Endometrium (tissue), 2 donors: ENCODE measurements around the gene CRNKL1.
"Not testable (repeated sequence)": the region's sequence is repeated elsewhere in the genome, so short reads cannot be mapped to it uniquely, and the experiment has no call there.

Source experiments
- FAIRE-seq: peaks from 2 replicates; lab custom pipeline; 2012; peaks lifted over from hg19 to GRCh38; lab: Jason Lieb, UNC
- donor health status: control.
- donor health status: control.

CRNKL1 gene

GRCh38 chr20:20005342-20005741 lies 46.9 kb downstream of the CRNKL1 start:
- no peak for FAIRE-seq

- not testable (repeated sequence) for FAIRE-seq
These were observed 48.3 kb downstream of the CRNKL1 start for GRCh38 chr20:20003955-20004322.

- peak; percentile 8 for FAIRE-seq
These were observed 49.0 kb downstream of the CRNKL1 start for GRCh38 chr20:20003031-20003954.

DNA sequence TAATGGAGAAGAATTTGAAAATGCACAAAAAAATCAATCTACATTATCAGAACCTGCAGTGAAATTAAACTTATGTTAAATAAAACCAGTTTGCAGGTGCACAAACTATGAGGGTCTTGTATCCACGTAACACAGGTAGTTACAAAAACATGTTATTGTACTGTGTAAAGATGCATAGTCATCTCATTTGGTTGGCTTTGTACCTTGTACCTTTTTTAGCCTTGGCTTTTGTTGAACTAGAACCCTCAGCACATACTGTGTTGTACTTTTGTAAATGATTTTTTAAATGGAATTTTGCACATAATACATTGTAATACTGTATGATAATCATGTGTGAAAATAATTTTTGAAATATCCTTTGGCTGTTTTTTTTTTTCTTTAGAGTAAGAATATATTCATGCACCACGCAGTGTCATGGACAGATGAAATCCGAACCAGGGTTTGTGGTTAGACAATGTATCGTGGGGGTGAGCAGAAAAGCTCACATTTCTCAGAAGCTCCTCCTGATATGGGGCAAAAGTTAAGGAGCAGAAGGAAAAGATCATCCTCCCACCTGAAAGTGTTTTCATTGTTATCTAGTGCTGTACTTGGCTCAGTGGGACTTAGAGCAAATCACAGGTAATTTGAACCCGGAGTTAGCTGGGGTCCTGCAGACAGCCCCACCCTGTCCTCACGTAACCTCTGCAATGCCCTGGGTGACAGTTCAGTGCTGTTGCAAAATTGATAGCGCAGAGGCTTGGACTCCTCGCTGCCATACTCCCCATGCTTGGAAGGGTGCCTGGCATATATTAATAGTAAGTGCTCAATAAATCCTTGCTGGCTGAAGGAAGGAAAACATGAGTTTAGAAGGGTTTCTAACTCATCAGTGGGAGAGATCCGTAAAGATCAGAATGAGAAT lies 49.9 kb downstream of the CRNKL1 start:
- FAIRE-seq: no peak

- no peak for FAIRE-seq
These were observed 51.9 kb downstream of the CRNKL1 start for GRCh38 chr20:20000211-20000968.

DNA sequence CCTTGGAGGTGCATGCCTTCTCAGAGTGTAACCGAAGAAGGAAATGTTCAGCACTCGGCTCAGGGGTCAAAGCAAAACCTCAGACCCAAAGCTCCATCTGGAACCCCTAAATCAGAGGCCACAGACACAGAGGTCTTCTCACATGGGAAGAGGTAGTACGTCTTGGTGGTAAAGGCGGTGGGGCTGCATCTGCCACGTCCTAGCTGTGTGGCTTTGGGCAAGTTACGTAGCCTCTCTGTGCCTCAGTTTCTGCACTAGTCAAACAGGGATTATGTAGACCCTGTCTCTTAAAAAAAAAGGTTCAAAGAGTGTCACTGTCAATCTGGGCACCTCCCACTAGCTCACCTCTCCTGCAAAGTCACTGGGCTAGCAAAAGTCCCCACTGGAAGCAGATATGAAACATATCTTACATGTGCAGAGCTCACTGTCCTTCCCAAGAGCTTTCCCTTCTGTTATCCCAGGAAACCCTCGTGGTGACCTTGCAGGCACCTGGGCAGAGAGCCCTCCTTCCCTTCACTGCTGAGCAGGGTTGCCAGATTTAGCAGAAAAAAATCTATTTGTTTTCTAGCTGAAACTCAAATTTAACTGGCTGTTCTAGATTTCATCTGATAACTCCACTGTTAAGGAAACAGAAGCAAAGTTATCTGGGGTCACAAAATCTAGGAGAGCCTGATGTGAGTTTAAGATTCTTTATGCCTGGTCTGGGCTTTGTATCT lies 53.1 kb downstream of the CRNKL1 start:
- no peak for FAIRE-seq

DNA sequence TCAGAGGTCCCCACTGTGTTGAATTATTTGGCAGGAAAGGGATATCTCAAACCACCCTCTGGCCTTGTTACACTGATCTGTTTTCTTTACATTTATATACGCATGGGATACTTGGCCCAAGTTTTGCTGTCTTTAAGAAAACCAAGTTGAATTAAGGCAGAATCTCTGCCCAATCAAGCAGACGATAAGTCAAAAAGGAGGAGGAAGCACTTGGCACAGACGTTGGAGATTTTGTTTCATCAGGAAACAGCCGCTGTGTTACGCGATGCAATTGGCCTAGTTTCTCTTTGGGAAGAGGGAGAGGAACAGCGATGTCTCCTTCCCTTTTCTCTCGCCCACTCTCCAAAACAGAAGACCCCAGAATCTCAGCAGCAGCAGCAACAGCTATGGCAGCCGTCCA lies 55.3 kb downstream of the CRNKL1 start:
- no peak for FAIRE-seq

DNA sequence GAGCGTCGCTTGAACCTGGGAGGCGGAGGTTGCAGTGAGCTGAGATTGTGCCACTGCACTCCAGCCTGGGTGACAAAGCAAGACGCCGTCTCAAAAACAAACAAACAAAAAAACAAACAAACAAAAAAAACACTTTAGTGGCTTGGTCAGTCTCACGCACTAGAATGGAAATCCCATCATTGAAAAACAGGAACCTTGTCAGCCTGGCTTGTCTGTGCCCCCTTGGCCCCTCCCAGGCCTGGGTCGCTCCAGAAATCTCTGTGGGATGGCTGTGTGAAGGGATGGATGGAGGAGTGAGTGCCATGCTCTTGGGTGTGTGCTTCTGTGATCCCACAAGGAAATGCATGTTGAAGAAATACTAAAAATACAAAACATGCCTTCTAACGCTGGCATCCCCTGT lies 56.0 kb downstream of the CRNKL1 start:
- FAIRE-seq: no peak

DNA sequence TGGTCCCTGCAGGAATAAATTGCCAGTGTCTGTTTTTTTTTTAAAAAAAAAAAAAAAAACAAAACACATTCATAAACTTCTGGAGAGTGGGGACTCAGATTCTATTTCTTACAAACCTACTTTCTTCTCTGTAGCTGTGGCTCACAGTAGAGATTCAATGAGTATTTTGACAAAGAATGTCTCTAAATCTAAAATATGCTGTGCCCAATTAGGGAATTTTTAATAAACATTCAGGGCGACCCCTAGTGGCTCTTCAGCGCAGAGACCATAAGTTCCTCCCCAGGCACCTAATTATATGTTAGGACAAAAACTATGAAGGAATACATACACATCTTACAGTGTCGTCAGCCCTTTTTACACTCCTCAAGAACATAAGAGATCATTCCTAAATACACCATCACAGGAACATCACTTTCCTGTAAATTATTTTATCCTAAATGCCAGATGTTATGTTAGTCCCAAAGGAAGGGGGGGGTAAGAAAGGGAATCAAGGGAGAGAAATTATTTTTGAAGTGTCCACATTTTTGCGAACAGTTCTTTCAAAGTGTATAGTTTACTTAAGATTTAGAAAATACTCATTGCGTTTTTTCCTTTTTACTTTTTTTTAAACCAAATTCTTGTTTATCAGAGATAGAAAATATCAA lies 56.9 kb downstream of the CRNKL1 start:
- no peak for FAIRE-seq

- no peak for FAIRE-seq
These were observed 58.2 kb downstream of the CRNKL1 start for GRCh38 chr20:19993958-19994669.

DNA sequence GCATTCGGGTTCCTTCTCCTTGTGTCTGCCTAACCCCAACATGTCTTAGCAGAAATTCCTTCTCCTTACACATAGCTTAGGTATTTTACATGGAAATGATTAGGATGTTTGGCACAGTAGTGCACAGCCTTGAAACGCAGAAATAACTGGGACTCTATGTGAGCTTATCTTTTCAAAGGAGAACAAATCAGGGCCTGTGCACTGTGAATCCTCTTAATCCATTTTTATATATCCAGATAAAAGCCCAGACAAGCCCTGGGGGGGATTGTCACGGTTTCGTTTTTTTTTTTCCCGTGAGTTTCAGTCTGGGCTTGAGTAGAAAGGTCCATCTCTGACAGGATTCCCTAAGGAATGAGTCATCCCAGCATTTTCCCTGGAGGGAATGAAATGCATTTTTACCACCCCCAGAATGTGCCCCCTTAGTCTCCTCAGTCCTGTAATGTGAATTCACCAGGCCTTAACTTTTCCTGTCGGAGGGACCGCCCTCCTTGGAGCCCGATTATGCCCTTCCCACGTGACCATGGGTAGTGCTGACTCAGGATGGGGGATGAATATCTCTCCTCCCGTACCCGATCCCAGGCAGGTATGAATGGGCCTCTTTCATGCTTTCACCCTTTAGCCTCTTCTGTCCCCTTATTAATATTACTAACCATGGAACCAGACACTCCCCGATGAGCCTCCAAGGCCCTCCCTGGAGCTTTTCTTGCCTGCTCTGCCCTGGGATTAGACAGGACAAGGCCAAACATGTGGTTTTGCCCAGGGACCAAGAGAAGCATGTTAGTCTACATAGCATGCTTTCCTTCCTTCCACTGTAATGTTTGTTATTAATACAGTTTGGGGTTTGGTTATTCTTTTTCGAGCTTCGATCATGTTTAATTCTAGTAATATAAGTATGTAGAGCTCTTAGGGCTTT lies 59.0 kb downstream of the CRNKL1 start:
- FAIRE-seq: no peak

- FAIRE-seq: no peak
These were observed 60.4 kb downstream of the CRNKL1 start for GRCh38 chr20:19991854-19992253.

- no peak for FAIRE-seq
These were observed 61.0 kb downstream of the CRNKL1 start for GRCh38 chr20:19991308-19991707.

DNA sequence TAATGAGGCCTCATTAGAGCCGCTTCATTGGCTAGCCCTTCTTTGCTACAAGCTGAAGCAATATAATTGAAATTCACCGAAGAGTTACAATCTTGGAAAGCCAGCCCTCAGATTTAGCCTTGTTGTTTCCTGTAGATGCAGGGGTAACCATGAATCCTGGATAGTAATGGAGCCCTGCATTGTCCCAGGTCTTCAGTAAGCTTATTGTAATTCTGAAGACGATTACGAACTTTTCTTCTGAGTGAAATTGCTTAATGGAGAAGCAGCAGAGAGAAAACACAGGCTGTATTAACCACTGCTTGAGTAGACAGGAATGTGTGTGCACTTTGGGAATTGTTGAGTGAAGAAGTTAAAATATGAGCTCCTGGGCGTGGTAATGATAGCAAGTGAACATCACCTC lies 61.4 kb downstream of the CRNKL1 start:
- FAIRE-seq: no peak

DNA sequence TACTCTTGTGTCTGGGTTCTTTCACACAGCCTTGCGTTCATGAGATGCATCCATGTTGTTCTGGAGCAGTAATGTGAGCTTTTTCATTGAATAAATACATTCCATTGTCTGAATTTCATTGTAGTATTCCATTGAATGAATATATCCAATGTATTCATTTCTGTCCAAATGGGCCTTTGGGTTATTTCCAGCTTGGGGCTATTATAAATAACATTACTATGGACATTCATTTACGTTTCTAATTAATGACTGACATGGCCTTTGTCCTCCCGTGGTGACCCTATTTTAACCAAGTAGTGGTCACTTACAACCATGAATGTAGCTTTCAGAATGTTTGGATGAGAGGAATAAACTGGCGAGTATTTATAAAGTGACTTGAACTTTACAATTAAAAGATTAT lies 65.2 kb downstream of the CRNKL1 start:
- FAIRE-seq: no peak

DNA sequence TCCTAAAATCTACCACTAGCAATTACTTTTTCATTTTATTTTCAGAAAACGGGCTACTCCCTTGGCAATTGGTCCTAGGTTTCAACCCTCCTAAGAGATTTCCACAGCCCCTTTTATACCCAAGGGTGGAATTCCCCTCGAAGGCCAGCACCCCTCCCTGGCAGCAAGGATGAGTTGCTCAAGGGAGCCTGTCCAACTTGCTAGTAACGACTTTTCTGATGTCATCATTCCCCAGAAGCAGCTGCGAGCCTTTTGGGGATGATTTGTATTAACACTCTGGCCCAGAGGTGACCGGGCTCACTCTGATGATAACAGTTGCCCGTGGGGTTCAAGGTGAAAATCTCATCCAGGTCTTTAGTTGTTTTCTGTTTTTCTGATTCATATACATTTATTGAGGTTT lies 65.8 kb downstream of the CRNKL1 start:
- no peak for FAIRE-seq
